ENCODE results near the gene PAQR8. TPM values are rescaled to one million over a fixed set of nuclear protein-coding genes. Genes with fewer than 3 reads are reported as not detected.

Gene PAQR8
- 18.8 TPM for polyA plus RNA-seq (2013, experiment 1 of 2)
- 18.5 TPM for polyA plus RNA-seq (2013, experiment 2 of 2)

GRCh38 chr6:52361945-52362442 is at the start of gene PAQR8:
Gene PAQR8 (plus strand): TSS chr6:52362151. CDS start chr6:52403214, 41,063 bp downstream.
- H3K4me3 ChIP-seq (ENCODE audit: extremely low read depth, insufficient read depth, low read length, poor library complexity, severe bottlenecking), result peak within 1 kb of the TSS; percentile 80
- no peaks in the 10 kb centered on the region for H3K9me3 ChIP-seq (ENCODE audit: control insufficient read depth, low read length)
- 0% methylated on average over 43 to 67 of the region's 69 CpGs for WGBS, 2 experiments (ENCODE audit: insufficient coverage in 2 of 2)
- H3K27ac ChIP-seq (ENCODE audit: low read depth, low read length, severe bottlenecking), result peak within 1 kb of the TSS; percentile 92
- peaks cover 1% of the 10 kb centered on the region for H3K36me3 ChIP-seq (ENCODE audit: control insufficient read depth, insufficient read depth, low read length)
- peaks cover 11% of the 10 kb centered on the region for H3K4me1 ChIP-seq (ENCODE audit: control insufficient read depth, insufficient read depth, low read length, poor library complexity, severe bottlenecking)

GRCh38 chr6:52312461-52312860 is 49.5 kb upstream of the PAQR8 start:
- no peaks in the 10 kb centered on the region for H3K4me1 ChIP-seq (ENCODE audit: control insufficient read depth, insufficient read depth, low read length, poor library complexity, severe bottlenecking)
- WGBS, 2 experiments (ENCODE audit: insufficient coverage in 2 of 2), result 90 to 100% methylated on average over 2 of the region's 2 CpGs

GRCh38 chr6:52314752-52315151 is 47.2 kb upstream of the PAQR8 start:
- Histone ChIP-seq H3K4me1 (ENCODE audit: control insufficient read depth, insufficient read depth, low read length, poor library complexity, severe bottlenecking) (no peaks in the 10 kb centered on the region), H3K36me3 (ENCODE audit: control insufficient read depth, insufficient read depth, low read length) (no peaks in the 10 kb centered on the region), H3K27ac (ENCODE audit: low read depth, low read length, severe bottlenecking) (no peak overlapping the region), H3K9me3 (ENCODE audit: control insufficient read depth, low read length) (no peaks in the 10 kb centered on the region), H3K4me3 (ENCODE audit: extremely low read depth, insufficient read depth, low read length, poor library complexity, severe bottlenecking) (no peak overlapping the region)
- WGBS, 2 experiments (ENCODE audit: insufficient coverage in 2 of 2), result 88 to 96% methylated on average over 2 of the region's 2 CpGs

More at GRCh38 chr6:52312461-52312860, 49.5 kb upstream of the PAQR8 start:
- H3K4me3 ChIP-seq (ENCODE audit: extremely low read depth, insufficient read depth, low read length, poor library complexity, severe bottlenecking), result no peak overlapping the region
- H3K27ac ChIP-seq (ENCODE audit: low read depth, low read length, severe bottlenecking), result no peak overlapping the region
- no peaks in the 10 kb centered on the region for H3K9me3 ChIP-seq (ENCODE audit: control insufficient read depth, low read length)
- H3K36me3 ChIP-seq (ENCODE audit: control insufficient read depth, insufficient read depth, low read length), result no peaks in the 10 kb centered on the region

DNA sequence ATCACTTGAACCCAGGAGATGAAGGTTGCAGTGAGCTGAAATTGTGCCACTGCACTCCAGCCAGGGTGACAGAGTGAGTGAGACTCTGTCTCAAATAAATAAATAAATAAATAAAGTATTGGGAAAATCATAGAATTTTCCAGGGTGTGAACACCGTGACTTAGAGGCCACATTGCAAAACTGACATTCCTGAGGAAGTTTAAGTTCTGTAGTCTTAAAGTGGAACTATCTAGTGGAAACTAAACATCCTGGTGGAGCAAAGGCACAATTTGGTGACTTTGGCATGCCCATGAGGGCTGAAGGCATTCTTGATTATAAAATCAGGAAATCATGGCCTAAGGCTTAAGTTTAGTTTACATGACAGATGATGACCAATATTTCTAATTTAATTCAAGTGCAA is 44.7 kb upstream of the PAQR8 start:
- H3K9me3 ChIP-seq (ENCODE audit: control insufficient read depth, low read length), result no peaks in the 10 kb centered on the region
- no peak overlapping the region for H3K27ac ChIP-seq (ENCODE audit: low read depth, low read length, severe bottlenecking)
- no peak overlapping the region for H3K4me3 ChIP-seq (ENCODE audit: extremely low read depth, insufficient read depth, low read length, poor library complexity, severe bottlenecking)
- WGBS, 2 experiments (ENCODE audit: insufficient coverage in 2 of 2), result 80 to 89% methylated on average over 1 of the region's 1 CpG
- no peaks in the 10 kb centered on the region for H3K36me3 ChIP-seq (ENCODE audit: control insufficient read depth, insufficient read depth, low read length)
- H3K4me1 ChIP-seq (ENCODE audit: control insufficient read depth, insufficient read depth, low read length, poor library complexity, severe bottlenecking), result no peaks in the 10 kb centered on the region

GRCh38 chr6:52317841-52318581 is 43.9 kb upstream of the PAQR8 start:
- H3K4me3 ChIP-seq (ENCODE audit: extremely low read depth, insufficient read depth, low read length, poor library complexity, severe bottlenecking), result no peak overlapping the region
- 79 to 80% methylated on average over 2 to 3 of the region's 4 CpGs for WGBS, 2 experiments (ENCODE audit: insufficient coverage in 2 of 2)
- no peaks in the 10 kb centered on the region for H3K9me3 ChIP-seq (ENCODE audit: control insufficient read depth, low read length)
- H3K4me1 ChIP-seq (ENCODE audit: control insufficient read depth, insufficient read depth, low read length, poor library complexity, severe bottlenecking), result no peaks in the 10 kb centered on the region
- H3K36me3 ChIP-seq (ENCODE audit: control insufficient read depth, insufficient read depth, low read length), result no peaks in the 10 kb centered on the region
- H3K27ac ChIP-seq (ENCODE audit: low read depth, low read length, severe bottlenecking), result no peak overlapping the region

DNA sequence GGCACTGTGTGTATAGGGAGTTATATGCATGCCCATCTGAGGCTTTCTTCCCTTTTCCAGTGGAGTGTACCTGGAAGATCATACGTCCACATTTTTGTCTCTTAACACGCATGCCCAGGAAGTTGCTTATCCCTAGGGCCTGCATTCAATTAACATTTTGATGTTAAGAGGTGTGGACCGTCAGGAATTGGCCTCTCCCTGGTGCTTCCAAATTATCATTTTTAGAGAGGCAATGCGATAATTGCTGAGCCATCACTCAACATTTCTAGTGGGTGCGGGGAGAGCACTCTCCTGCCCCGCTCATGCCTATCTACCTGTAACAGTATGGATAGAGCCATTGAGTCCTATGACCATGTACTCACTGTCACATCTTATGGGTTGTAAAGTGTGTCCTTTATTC is 37.8 kb upstream of the PAQR8 start:
- Histone ChIP-seq H3K4me3 (ENCODE audit: extremely low read depth, insufficient read depth, low read length, poor library complexity, severe bottlenecking) (no peak overlapping the region), H3K4me1 (ENCODE audit: control insufficient read depth, insufficient read depth, low read length, poor library complexity, severe bottlenecking) (peaks cover 8% of the 10 kb centered on the region), H3K36me3 (ENCODE audit: control insufficient read depth, insufficient read depth, low read length) (no peaks in the 10 kb centered on the region), H3K9me3 (ENCODE audit: control insufficient read depth, low read length) (no peaks in the 10 kb centered on the region), H3K27ac (ENCODE audit: low read depth, low read length, severe bottlenecking) (no peak overlapping the region)
- 87 to 94% methylated on average over 2 to 3 of the region's 6 CpGs for WGBS, 2 experiments (ENCODE audit: insufficient coverage in 2 of 2)

- H3K4me1 ChIP-seq (ENCODE audit: control insufficient read depth, insufficient read depth, low read length, poor library complexity, severe bottlenecking), result peaks cover 10% of the 10 kb centered on the region
- H3K27ac ChIP-seq (ENCODE audit: low read depth, low read length, severe bottlenecking), result peak overlapping the region; percentile 58
- H3K9me3 ChIP-seq (ENCODE audit: control insufficient read depth, low read length), result no peaks in the 10 kb centered on the region
- H3K4me3 ChIP-seq (ENCODE audit: extremely low read depth, insufficient read depth, low read length, poor library complexity, severe bottlenecking), result no peak overlapping the region
- no peaks in the 10 kb centered on the region for H3K36me3 ChIP-seq (ENCODE audit: control insufficient read depth, insufficient read depth, low read length)
- WGBS, 2 experiments (ENCODE audit: insufficient coverage in 2 of 2), result 26 to 39% methylated on average over 7 to 8 of the region's 14 CpGs
Observed at GRCh38 chr6:52325695-52326471, 36.1 kb upstream of the PAQR8 start.

GRCh38 chr6:52326540-52327364 is 35.2 kb upstream of the PAQR8 start:
- WGBS, 2 experiments (ENCODE audit: insufficient coverage in 2 of 2), result 75 to 93% methylated on average over 1 to 3 of the region's 3 CpGs
- Histone ChIP-seq H3K4me1 (ENCODE audit: control insufficient read depth, insufficient read depth, low read length, poor library complexity, severe bottlenecking) (peaks cover 10% of the 10 kb centered on the region), H3K9me3 (ENCODE audit: control insufficient read depth, low read length) (no peaks in the 10 kb centered on the region), H3K27ac (ENCODE audit: low read depth, low read length, severe bottlenecking) (peak overlapping the region; percentile 58), H3K36me3 (ENCODE audit: control insufficient read depth, insufficient read depth, low read length) (no peaks in the 10 kb centered on the region), H3K4me3 (ENCODE audit: extremely low read depth, insufficient read depth, low read length, poor library complexity, severe bottlenecking) (no peak overlapping the region)

DNA sequence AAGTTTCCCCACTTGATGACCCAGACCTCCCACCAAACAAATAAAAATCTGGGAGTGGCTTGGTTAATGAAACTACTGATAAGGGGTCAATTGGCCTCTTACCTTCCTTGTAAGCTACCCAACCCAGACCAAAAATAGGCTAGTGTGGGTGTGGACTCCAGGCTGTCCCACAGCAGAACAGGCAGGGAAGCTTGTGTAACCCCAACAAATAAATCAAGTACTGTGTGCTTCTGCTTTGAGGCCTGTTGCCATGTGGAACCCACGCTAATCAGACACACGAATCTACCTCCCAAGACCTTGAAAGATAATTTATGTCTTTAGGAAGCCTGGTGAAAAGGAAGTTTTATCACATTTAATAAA is 33.7 kb upstream of the PAQR8 start:
- peaks cover 10% of the 10 kb centered on the region for H3K4me1 ChIP-seq (ENCODE audit: control insufficient read depth, insufficient read depth, low read length, poor library complexity, severe bottlenecking)

DNA sequence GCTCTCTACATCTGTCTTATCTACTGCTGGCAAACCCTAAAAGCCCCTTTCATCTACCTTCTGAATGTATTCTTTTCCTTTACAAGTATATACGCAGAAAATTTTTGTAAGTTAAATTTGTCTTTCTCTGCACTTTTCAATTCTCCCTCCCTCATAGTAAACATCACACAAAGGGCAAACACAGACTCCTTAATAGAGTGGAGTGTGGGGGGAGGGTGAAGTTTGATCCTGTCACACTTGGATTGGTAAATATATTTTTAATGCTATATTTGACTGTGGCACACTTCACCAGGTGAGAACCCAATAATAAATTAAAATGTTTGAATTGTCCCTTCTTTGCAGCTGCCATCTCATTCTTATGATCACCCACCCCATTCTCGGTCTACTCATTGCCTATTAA is 33.2 kb upstream of the PAQR8 start:
- H3K9me3 ChIP-seq (ENCODE audit: control insufficient read depth, low read length), result no peaks in the 10 kb centered on the region
- H3K27ac ChIP-seq (ENCODE audit: low read depth, low read length, severe bottlenecking), result no peak overlapping the region
- H3K36me3 ChIP-seq (ENCODE audit: control insufficient read depth, insufficient read depth, low read length), result no peaks in the 10 kb centered on the region
- 70 to 71% methylated on average over 1 of the region's 2 CpGs for WGBS, 2 experiments (ENCODE audit: insufficient coverage in 2 of 2)
- peaks cover 10% of the 10 kb centered on the region for H3K4me1 ChIP-seq (ENCODE audit: control insufficient read depth, insufficient read depth, low read length, poor library complexity, severe bottlenecking)
- no peak overlapping the region for H3K4me3 ChIP-seq (ENCODE audit: extremely low read depth, insufficient read depth, low read length, poor library complexity, severe bottlenecking)

More for the DNA sequence above, 33.7 kb upstream of the PAQR8 start:
- no CpG with 5 or more reads among the region's 2 CpGs for WGBS, 2 experiments (ENCODE audit: insufficient coverage in 2 of 2)
- no peaks in the 10 kb centered on the region for H3K36me3 ChIP-seq (ENCODE audit: control insufficient read depth, insufficient read depth, low read length)
- H3K4me3 ChIP-seq (ENCODE audit: extremely low read depth, insufficient read depth, low read length, poor library complexity, severe bottlenecking), result no peak overlapping the region
- H3K9me3 ChIP-seq (ENCODE audit: control insufficient read depth, low read length), result no peaks in the 10 kb centered on the region
- H3K27ac ChIP-seq (ENCODE audit: low read depth, low read length, severe bottlenecking), result no peak overlapping the region

All from mesodermal cell (in vitro differentiated cells).